WTC11 (cell line): Measurements from ENCODE around the gene COL6A3. TPM values are rescaled to one million over a fixed set of nuclear protein-coding genes. Genes with fewer than 3 reads are reported as not detected.

Experiments used
- ATAC-seq: fragments of 200-7000 bp; cut with Tn5 transposase; 2 replicates; pipeline ENCODE4 v1.10.0; 2021; ENCODE audit warnings: mild to moderate bottlenecking, moderate library complexity
- CTCF ChIA-PET: fragments of 300-600 bp; sonication (Branson Sonifier 250); formaldehyde crosslinking; loops from one replicate; lab custom pipeline; 2021; ENCODE audit warnings: antibody characterized with exemption; lab: Charles Lee
- POLR2A ChIA-PET: fragments of 350-600 bp; sonication (Branson Sonifier 250); formaldehyde crosslinking; loops from one replicate; lab custom pipeline; 2021; ENCODE audit warnings: antibody characterized with exemption; lab: Charles Lee
- DNase-seq: peaks from one replicate; pipeline ENCODE4 v3.0.0; 2021; ENCODE audit warnings: low spot score
- H3K27ac Mint-ChIP-seq: 2 replicates; pipeline ENCODE4 v1.8.0; 2021; ENCODE audit warnings: mixed read lengths
- H3K27me3 Mint-ChIP-seq: 2 replicates; pipeline ENCODE4 v1.8.0; 2021; ENCODE audit warnings: low read depth, mild to moderate bottlenecking, moderate library complexity, mixed read lengths
- H3K36me3 Mint-ChIP-seq: 2 replicates; pipeline ENCODE4 v1.8.0; 2021; ENCODE audit warnings: mixed read lengths
- H3K4me1 Mint-ChIP-seq: 2 replicates; pipeline ENCODE4 v1.8.0; 2022; ENCODE audit warnings: mixed read lengths
- H3K4me3 Mint-ChIP-seq: 2 replicates; pipeline ENCODE4 v1.8.0; 2021; ENCODE audit warnings: mild to moderate bottlenecking, moderate library complexity, mixed read lengths
- H3K9me3 Mint-ChIP-seq: 2 replicates; pipeline ENCODE4 v1.8.0; 2021; ENCODE audit warnings: mixed read lengths
- CBFB ChIP-seq: sonication (generic); formaldehyde crosslinking; IDR thresholded peaks from 2 replicates; pipeline ENCODE4 v1.8.1; 2022; ENCODE audit warnings: mild to moderate bottlenecking, low read depth, missing genetic modification reagents
- CREM ChIP-seq: sonication (generic); formaldehyde crosslinking; IDR thresholded peaks from 2 replicates; pipeline ENCODE4 v1.8.1; 2022; ENCODE audit warnings: mild to moderate bottlenecking, missing genetic modification reagents, moderate library complexity
- EMX1 ChIP-seq: fragments of 250-450 bp; sonication (Bioruptor Pico); IDR thresholded peaks from 2 replicates; pipeline ENCODE4 v1.8.0; 2021; ENCODE audit warnings: mild to moderate bottlenecking
- GTF2I ChIP-seq: fragments of 250-450 bp; sonication (Bioruptor Pico); conservative IDR thresholded peaks from 2 replicates; pipeline ENCODE4 v1.4.0; 2021; ENCODE audit warnings: mild to moderate bottlenecking
- NFE2L1 ChIP-seq: sonication (generic); formaldehyde crosslinking; IDR thresholded peaks from 2 replicates; pipeline ENCODE4 v1.8.1; 2023; ENCODE audit warnings: missing genetic modification reagents
- NR2C2 ChIP-seq: sonication (generic); formaldehyde crosslinking; IDR thresholded peaks from 2 replicates; pipeline ENCODE4 v1.8.0; 2022; ENCODE audit warnings: mild to moderate bottlenecking, missing genetic modification reagents
- PRRX2 ChIP-seq: fragments of 250-450 bp; sonication (Bioruptor Pico); IDR thresholded peaks from 2 replicates; pipeline ENCODE4 v1.8.0; 2021; ENCODE audit warnings: mild to moderate bottlenecking
- SP1 ChIP-seq: sonication (generic); formaldehyde crosslinking; conservative IDR thresholded peaks from 2 replicates; pipeline ENCODE4 v1.8.1; 2022; ENCODE audit warnings: missing genetic modification reagents
- TCF7 ChIP-seq: sonication (generic); formaldehyde crosslinking; IDR thresholded peaks from 2 replicates; pipeline ENCODE4 v1.8.0; 2022; ENCODE audit warnings: mild to moderate bottlenecking, low read depth, missing genetic modification reagents, moderate library complexity
- TEAD4 ChIP-seq: sonication (generic); formaldehyde crosslinking; IDR thresholded peaks from 2 replicates; pipeline ENCODE4 v1.8.0; 2022; ENCODE audit warnings: mild to moderate bottlenecking, missing genetic modification reagents
- ZNF138 ChIP-seq: sonication (generic); formaldehyde crosslinking; conservative IDR thresholded peaks from 2 replicates; pipeline ENCODE4 v1.8.1; 2022; ENCODE audit warnings: mild to moderate bottlenecking, moderate library complexity, missing genetic modification reagents
- ZNF219 ChIP-seq: sonication (generic); formaldehyde crosslinking; IDR thresholded peaks from 2 replicates; pipeline ENCODE4 v1.8.0; 2023; ENCODE audit warnings: missing genetic modification reagents, mild to moderate bottlenecking, borderline replicate concordance
- ZNF396 ChIP-seq: fragments of 250-450 bp; sonication (Bioruptor Pico); IDR thresholded peaks from 2 replicates; pipeline ENCODE4 v1.8.0; 2021; ENCODE audit warnings: mild to moderate bottlenecking, moderate library complexity, borderline replicate concordance
- ZNF416 ChIP-seq: fragments of 250-450 bp; sonication (Bioruptor Pico); IDR thresholded peaks from 2 replicates; pipeline ENCODE4 v1.9.0; 2021; ENCODE audit warnings: mild to moderate bottlenecking, inconsistent platforms
- total RNA-seq: library from RNA; stranded (reverse); gene quantifications from 3 replicates; pipeline ENCODE4 v1.2.3, GENCODE V29; 2021
- TF ChIP-seq, protein P1 (sequence below): sonication (generic); formaldehyde crosslinking; IDR thresholded peaks from 2 replicates; pipeline ENCODE4 v1.8.1; 2022; ENCODE audit warnings: missing genetic modification reagents, borderline replicate concordance
- TF ChIP-seq, protein P2 (sequence below): sonication (generic); formaldehyde crosslinking; IDR thresholded peaks from 2 replicates; pipeline ENCODE4 v1.8.1; 2023; ENCODE audit warnings: mild to moderate bottlenecking, missing genetic modification reagents, moderate library complexity
- TF ChIP-seq, protein P3 (sequence below): sonication (generic); formaldehyde crosslinking; IDR thresholded peaks from 2 replicates; pipeline ENCODE4 v1.8.0; 2023; ENCODE audit warnings: missing genetic modification reagents
- TF ChIP-seq, protein P4 (sequence below): sonication (generic); formaldehyde crosslinking; IDR thresholded peaks from 2 replicates; pipeline ENCODE4 v1.8.0; 2022; ENCODE audit warnings: mild to moderate bottlenecking, missing genetic modification reagents
- TF ChIP-seq, protein P5 (sequence below): sonication (generic); formaldehyde crosslinking; IDR thresholded peaks from 2 replicates; pipeline ENCODE4 v1.8.1; 2022; ENCODE audit warnings: mild to moderate bottlenecking, missing genetic modification reagents, moderate library complexity, borderline replicate concordance
- TF ChIP-seq, protein P6 (sequence below): fragments of 250-450 bp; sonication (Bioruptor Pico); IDR thresholded peaks from 2 replicates; pipeline ENCODE4 v2.1.2; 2022; ENCODE audit warnings: mild to moderate bottlenecking, moderate library complexity
- TF ChIP-seq, protein P7 (sequence below): fragments of 200-600 bp; IDR thresholded peaks from 2 replicates; pipeline ENCODE4 v1.8.0; 2022; ENCODE audit warnings: antibody characterized with exemption
- TF ChIP-seq, protein P8 (sequence below): sonication (generic); formaldehyde crosslinking; IDR thresholded peaks from 2 replicates; pipeline ENCODE4 v1.8.1; 2022; ENCODE audit warnings: low read depth, missing genetic modification reagents, borderline replicate concordance
- TF ChIP-seq, protein P9 (sequence below): fragments of 250-450 bp; sonication (Bioruptor Pico); IDR thresholded peaks from 2 replicates; pipeline ENCODE4 v1.9.0; 2021; ENCODE audit warnings: mild to moderate bottlenecking, borderline replicate concordance

COL6A3 gene
- total RNA-seq, 1 experiment from 2014 or later: 2.6 TPM

DNA sequence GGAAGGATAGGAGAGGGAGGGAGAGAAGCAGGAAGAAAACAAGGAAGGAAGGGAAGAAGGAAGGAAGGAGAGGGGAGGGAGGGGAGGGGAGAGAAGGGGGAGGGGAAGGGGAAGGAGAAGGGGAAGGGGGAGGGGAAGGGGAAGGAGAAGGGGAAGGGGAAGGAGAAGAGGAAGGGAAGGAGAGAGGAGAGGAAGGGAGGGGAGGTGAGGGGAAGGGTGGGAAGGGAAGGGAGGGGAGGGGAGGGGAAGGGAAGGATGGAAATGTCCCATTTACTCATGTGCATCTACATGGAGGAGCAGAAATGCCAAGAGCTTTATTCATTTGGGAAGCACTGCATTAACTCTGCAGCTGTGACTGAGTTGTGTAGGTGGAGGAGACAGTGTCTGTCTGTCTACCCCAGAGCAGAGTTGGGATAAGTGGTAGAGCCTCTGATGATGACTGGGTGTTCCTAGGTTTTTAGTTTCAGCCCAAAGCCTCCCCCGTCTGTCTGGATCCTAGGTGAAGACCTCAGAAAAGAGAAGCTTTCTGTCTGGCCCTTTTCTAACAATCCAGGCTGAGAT is 131.3 kb downstream of the COL6A3 start (continued):
- TF ChIP-seq, protein P1, sequence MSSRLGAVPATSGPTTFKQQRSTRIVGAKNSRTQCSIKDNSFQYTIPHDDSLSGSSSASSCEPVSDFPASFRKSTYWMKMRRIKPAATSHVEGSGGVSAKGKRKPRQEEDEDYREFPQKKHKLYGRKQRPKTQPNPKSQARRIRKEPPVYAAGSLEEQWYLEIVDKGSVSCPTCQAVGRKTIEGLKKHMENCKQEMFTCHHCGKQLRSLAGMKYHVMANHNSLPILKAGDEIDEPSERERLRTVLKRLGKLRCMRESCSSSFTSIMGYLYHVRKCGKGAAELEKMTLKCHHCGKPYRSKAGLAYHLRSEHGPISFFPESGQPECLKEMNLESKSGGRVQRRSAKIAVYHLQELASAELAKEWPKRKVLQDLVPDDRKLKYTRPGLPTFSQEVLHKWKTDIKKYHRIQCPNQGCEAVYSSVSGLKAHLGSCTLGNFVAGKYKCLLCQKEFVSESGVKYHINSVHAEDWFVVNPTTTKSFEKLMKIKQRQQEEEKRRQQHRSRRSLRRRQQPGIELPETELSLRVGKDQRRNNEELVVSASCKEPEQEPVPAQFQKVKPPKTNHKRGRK (CRISPR knock-in tag): no peak
- TF ChIP-seq CREM (CRISPR knock-in tag): no peak
- TF ChIP-seq ZNF219 (CRISPR knock-in tag): no peak
- TF ChIP-seq GTF2I: no peak
- no peak for TF ChIP-seq PRRX2 (CRISPR knock-in tag)
- TF ChIP-seq, protein P2, sequence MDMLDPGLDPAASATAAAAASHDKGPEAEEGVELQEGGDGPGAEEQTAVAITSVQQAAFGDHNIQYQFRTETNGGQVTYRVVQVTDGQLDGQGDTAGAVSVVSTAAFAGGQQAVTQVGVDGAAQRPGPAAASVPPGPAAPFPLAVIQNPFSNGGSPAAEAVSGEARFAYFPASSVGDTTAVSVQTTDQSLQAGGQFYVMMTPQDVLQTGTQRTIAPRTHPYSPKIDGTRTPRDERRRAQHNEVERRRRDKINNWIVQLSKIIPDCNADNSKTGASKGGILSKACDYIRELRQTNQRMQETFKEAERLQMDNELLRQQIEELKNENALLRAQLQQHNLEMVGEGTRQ (CRISPR knock-in tag): no peak
- no peak for TF ChIP-seq ZNF416 (CRISPR knock-in tag)
- no peak for TF ChIP-seq CBFB (CRISPR knock-in tag)
- TF ChIP-seq TEAD4 (CRISPR knock-in tag): no peak
- no peak for TF ChIP-seq NFE2L1 (CRISPR knock-in tag)
- TF ChIP-seq, protein P3, sequence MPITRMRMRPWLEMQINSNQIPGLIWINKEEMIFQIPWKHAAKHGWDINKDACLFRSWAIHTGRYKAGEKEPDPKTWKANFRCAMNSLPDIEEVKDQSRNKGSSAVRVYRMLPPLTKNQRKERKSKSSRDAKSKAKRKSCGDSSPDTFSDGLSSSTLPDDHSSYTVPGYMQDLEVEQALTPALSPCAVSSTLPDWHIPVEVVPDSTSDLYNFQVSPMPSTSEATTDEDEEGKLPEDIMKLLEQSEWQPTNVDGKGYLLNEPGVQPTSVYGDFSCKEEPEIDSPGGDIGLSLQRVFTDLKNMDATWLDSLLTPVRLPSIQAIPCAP (CRISPR knock-in tag): no peak
- no peak for TF ChIP-seq ZNF138 (CRISPR knock-in tag)
- no peak for TF ChIP-seq SP1

DNA sequence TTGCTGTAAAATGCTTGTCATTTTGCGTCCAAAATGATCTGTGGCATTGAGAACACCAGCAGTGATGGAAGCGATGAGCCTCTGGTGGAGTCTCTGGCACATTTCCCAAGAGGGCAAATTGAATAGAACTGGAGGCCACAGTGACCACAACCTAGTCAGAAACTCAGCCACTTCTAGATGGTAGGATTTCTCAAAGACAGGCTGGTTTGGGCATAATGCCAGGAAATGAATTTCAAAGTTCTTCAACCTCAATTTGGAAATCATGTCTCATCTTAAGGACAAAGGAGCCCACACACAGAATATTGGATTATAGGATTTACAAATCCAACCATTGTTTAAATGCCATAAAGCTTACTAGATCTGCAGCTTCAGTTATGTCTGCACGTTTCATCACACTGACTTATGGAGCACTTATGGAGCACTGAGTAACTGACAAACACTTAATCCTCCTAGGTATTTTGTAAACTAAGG is 132.1 kb downstream of the COL6A3 start:
- peaks cover 2% of the 10 kb centered on the region; the same call in 1 of the 2 replicates for H3K27me3 Mint-ChIP-seq
- peaks cover 9% of the 10 kb centered on the region for H3K9me3 Mint-ChIP-seq
- H3K4me1 Mint-ChIP-seq: peaks cover 6% of the 10 kb centered on the region
- no peak overlapping the region for H3K4me3 Mint-ChIP-seq
- ChIA-PET CTCF (no interaction called here), POLR2A (no interaction called here)
- no peak overlapping the region for H3K27ac Mint-ChIP-seq
- H3K36me3 Mint-ChIP-seq: no peaks in the 10 kb centered on the region
- ATAC-seq: no peak
- DNase-seq: no peak
- TF ChIP-seq, protein P4, sequence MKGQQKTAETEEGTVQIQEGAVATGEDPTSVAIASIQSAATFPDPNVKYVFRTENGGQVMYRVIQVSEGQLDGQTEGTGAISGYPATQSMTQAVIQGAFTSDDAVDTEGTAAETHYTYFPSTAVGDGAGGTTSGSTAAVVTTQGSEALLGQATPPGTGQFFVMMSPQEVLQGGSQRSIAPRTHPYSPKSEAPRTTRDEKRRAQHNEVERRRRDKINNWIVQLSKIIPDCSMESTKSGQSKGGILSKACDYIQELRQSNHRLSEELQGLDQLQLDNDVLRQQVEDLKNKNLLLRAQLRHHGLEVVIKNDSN: no peak
- TF ChIP-seq, protein P5, sequence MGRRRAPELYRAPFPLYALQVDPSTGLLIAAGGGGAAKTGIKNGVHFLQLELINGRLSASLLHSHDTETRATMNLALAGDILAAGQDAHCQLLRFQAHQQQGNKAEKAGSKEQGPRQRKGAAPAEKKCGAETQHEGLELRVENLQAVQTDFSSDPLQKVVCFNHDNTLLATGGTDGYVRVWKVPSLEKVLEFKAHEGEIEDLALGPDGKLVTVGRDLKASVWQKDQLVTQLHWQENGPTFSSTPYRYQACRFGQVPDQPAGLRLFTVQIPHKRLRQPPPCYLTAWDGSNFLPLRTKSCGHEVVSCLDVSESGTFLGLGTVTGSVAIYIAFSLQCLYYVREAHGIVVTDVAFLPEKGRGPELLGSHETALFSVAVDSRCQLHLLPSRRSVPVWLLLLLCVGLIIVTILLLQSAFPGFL (CRISPR knock-in tag): no peak
- TF ChIP-seq, protein P6, sequence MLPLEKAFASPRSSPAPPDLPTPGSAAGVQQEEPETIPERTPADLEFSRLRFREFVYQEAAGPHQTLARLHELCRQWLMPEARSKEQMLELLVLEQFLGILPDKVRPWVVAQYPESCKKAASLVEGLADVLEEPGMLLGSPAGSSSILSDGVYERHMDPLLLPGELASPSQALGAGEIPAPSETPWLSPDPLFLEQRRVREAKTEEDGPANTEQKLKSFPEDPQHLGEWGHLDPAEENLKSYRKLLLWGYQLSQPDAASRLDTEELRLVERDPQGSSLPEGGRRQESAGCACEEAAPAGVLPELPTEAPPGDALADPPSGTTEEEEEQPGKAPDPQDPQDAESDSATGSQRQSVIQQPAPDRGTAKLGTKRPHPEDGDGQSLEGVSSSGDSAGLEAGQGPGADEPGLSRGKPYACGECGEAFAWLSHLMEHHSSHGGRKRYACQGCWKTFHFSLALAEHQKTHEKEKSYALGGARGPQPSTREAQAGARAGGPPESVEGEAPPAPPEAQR (CRISPR knock-in tag): no peak
- TF ChIP-seq ZNF396 (CRISPR knock-in tag) (no peak), NR2C2 (CRISPR knock-in tag) (no peak), EMX1 (CRISPR knock-in tag) (no peak), TCF7 (CRISPR knock-in tag) (no peak), TEAD4 (CRISPR knock-in tag) (no peak)
- TF ChIP-seq, protein P7, sequence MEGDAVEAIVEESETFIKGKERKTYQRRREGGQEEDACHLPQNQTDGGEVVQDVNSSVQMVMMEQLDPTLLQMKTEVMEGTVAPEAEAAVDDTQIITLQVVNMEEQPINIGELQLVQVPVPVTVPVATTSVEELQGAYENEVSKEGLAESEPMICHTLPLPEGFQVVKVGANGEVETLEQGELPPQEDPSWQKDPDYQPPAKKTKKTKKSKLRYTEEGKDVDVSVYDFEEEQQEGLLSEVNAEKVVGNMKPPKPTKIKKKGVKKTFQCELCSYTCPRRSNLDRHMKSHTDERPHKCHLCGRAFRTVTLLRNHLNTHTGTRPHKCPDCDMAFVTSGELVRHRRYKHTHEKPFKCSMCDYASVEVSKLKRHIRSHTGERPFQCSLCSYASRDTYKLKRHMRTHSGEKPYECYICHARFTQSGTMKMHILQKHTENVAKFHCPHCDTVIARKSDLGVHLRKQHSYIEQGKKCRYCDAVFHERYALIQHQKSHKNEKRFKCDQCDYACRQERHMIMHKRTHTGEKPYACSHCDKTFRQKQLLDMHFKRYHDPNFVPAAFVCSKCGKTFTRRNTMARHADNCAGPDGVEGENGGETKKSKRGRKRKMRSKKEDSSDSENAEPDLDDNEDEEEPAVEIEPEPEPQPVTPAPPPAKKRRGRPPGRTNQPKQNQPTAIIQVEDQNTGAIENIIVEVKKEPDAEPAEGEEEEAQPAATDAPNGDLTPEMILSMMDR: no peak
- TF ChIP-seq, protein P8, sequence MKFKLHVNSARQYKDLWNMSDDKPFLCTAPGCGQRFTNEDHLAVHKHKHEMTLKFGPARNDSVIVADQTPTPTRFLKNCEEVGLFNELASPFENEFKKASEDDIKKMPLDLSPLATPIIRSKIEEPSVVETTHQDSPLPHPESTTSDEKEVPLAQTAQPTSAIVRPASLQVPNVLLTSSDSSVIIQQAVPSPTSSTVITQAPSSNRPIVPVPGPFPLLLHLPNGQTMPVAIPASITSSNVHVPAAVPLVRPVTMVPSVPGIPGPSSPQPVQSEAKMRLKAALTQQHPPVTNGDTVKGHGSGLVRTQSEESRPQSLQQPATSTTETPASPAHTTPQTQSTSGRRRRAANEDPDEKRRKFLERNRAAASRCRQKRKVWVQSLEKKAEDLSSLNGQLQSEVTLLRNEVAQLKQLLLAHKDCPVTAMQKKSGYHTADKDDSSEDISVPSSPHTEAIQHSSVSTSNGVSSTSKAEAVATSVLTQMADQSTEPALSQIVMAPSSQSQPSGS (CRISPR knock-in tag): no peak
- TF ChIP-seq, protein P9, sequence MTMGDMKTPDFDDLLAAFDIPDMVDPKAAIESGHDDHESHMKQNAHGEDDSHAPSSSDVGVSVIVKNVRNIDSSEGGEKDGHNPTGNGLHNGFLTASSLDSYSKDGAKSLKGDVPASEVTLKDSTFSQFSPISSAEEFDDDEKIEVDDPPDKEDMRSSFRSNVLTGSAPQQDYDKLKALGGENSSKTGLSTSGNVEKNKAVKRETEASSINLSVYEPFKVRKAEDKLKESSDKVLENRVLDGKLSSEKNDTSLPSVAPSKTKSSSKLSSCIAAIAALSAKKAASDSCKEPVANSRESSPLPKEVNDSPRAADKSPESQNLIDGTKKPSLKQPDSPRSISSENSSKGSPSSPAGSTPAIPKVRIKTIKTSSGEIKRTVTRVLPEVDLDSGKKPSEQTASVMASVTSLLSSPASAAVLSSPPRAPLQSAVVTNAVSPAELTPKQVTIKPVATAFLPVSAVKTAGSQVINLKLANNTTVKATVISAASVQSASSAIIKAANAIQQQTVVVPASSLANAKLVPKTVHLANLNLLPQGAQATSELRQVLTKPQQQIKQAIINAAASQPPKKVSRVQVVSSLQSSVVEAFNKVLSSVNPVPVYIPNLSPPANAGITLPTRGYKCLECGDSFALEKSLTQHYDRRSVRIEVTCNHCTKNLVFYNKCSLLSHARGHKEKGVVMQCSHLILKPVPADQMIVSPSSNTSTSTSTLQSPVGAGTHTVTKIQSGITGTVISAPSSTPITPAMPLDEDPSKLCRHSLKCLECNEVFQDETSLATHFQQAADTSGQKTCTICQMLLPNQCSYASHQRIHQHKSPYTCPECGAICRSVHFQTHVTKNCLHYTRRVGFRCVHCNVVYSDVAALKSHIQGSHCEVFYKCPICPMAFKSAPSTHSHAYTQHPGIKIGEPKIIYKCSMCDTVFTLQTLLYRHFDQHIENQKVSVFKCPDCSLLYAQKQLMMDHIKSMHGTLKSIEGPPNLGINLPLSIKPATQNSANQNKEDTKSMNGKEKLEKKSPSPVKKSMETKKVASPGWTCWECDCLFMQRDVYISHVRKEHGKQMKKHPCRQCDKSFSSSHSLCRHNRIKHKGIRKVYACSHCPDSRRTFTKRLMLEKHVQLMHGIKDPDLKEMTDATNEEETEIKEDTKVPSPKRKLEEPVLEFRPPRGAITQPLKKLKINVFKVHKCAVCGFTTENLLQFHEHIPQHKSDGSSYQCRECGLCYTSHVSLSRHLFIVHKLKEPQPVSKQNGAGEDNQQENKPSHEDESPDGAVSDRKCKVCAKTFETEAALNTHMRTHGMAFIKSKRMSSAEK (CRISPR knock-in tag): no peak
